Measurements from ENCODE around the gene RFXANK.
A peak's percentile ranks its signal among the peaks of the same experiment; 100 is the strongest.

The RFXANK gene

GRCh38 chr19:19155495-19156219 lies 36.4 kb upstream of the RFXANK start:
- Histone ChIP-seq H3K4me3 (ENCODE audit: low read length) (peak overlapping the region; percentile 29), H3K4me2 (ENCODE audit: low read length) (peak overlapping the region; percentile 63)

GRCh38 chr19:19157808-19158207 lies 34.2 kb upstream of the RFXANK start:
- H3K9ac ChIP-seq (ENCODE audit: low read length), result no peak overlapping the region
- H4K20me1 ChIP-seq (ENCODE audit: insufficient read depth, low read length), result no peaks in the 10 kb centered on the region
- peaks cover 78% of the 10 kb centered on the region for H3K4me1 ChIP-seq (ENCODE audit: low read length)
- H3K27ac ChIP-seq (ENCODE audit: low read length), result peak overlapping the region; percentile 60
- H3K4me2 ChIP-seq (ENCODE audit: low read length), result peak overlapping the region; percentile 32
- TF ChIP-seq CTCF (IDR thresholded peaks at IDR 0.05; ENCODE audit: low read depth, low read length) (no peak), EZH2phosphoT487 (IDR thresholded peaks at IDR 0.05; ENCODE audit: low read depth) (no peak)
- H3K36me3 ChIP-seq (replicated peaks; ENCODE audit: low read depth, low read length), result peaks cover 12% of the 10 kb centered on the region
- no peak overlapping the region for H3K4me3 ChIP-seq (ENCODE audit: low read length)
- no peaks in the 10 kb centered on the region for H3K27me3 ChIP-seq (ENCODE audit: low read depth, low read length)
- peaks cover 8% of the 10 kb centered on the region; the same call in 1 of the 2 replicates for H3K79me2 ChIP-seq (ENCODE audit: low read length)
- no peaks in the 10 kb centered on the region for H3K9me3 ChIP-seq (ENCODE audit: insufficient read depth, low read length)
- no peak overlapping the region for H2AFZ ChIP-seq (ENCODE audit: low read depth, low read length)

More at GRCh38 chr19:19155495-19156219, 36.4 kb upstream of the RFXANK start:
- Histone ChIP-seq H3K4me1 (ENCODE audit: low read length) (peaks cover 87% of the 10 kb centered on the region), H3K27me3 (ENCODE audit: low read depth, low read length) (no peaks in the 10 kb centered on the region), H4K20me1 (ENCODE audit: insufficient read depth, low read length) (no peaks in the 10 kb centered on the region), H3K9ac (ENCODE audit: low read length) (peak overlapping the region; percentile 50), H3K9me3 (ENCODE audit: insufficient read depth, low read length) (no peaks in the 10 kb centered on the region), H2AFZ (ENCODE audit: low read depth, low read length) (no peak overlapping the region), H3K27ac (ENCODE audit: low read length) (peak overlapping the region; percentile 81), H3K79me2 (ENCODE audit: low read length) (no peaks in the 10 kb centered on the region; the same call in 1 of the 2 replicates), H3K36me3 (replicated peaks; ENCODE audit: low read depth, low read length) (peaks cover 12% of the 10 kb centered on the region)
- TF ChIP-seq CTCF (IDR thresholded peaks at IDR 0.05; ENCODE audit: low read depth, low read length) (no peak), EZH2phosphoT487 (IDR thresholded peaks at IDR 0.05; ENCODE audit: low read depth) (no peak)

- H3K4me1 ChIP-seq (ENCODE audit: low read length), result peaks cover 73% of the 10 kb centered on the region
- no peaks in the 10 kb centered on the region for H4K20me1 ChIP-seq (ENCODE audit: insufficient read depth, low read length)
- no peak overlapping the region for H2AFZ ChIP-seq (ENCODE audit: low read depth, low read length)
- peak overlapping the region; percentile 3; the same call in 1 of the 2 replicates for H3K4me3 ChIP-seq (ENCODE audit: low read length)
- H3K27me3 ChIP-seq (ENCODE audit: low read depth, low read length), result no peaks in the 10 kb centered on the region
- peaks cover 11% of the 10 kb centered on the region for H3K36me3 ChIP-seq (replicated peaks; ENCODE audit: low read depth, low read length)
- H3K4me2 ChIP-seq (ENCODE audit: low read length), result peak overlapping the region; percentile 85
- peak overlapping the region; percentile 85 for H3K27ac ChIP-seq (ENCODE audit: low read length)
- no peaks in the 10 kb centered on the region for H3K9me3 ChIP-seq (ENCODE audit: insufficient read depth, low read length)
- TF ChIP-seq EZH2phosphoT487 (IDR thresholded peaks at IDR 0.05; ENCODE audit: low read depth) (no peak), CTCF (IDR thresholded peaks at IDR 0.05; ENCODE audit: low read depth, low read length) (no peak)
- peak overlapping the region; percentile 54; the same call in 1 of the 2 replicates for H3K9ac ChIP-seq (ENCODE audit: low read length)
- H3K79me2 ChIP-seq (ENCODE audit: low read length), result peaks cover 8% of the 10 kb centered on the region; the same call in 1 of the 2 replicates
Measured at GRCh38 chr19:19159534-19159933, 32.5 kb upstream of the RFXANK start.

GRCh38 chr19:19160461-19161035 lies 31.5 kb upstream of the RFXANK start:
- H3K9ac ChIP-seq (ENCODE audit: low read length), result peak overlapping the region; percentile 74

More at GRCh38 chr19:19160461-19161035, 31.5 kb upstream of the RFXANK start:
- Histone ChIP-seq H2AFZ (ENCODE audit: low read depth, low read length) (no peak overlapping the region), H3K9me3 (ENCODE audit: insufficient read depth, low read length) (no peaks in the 10 kb centered on the region), H3K27me3 (ENCODE audit: low read depth, low read length) (no peaks in the 10 kb centered on the region), H3K4me3 (ENCODE audit: low read length) (peak overlapping the region; percentile 67), H3K4me2 (ENCODE audit: low read length) (peak overlapping the region; percentile 85), H3K79me2 (ENCODE audit: low read length) (peaks cover 8% of the 10 kb centered on the region; the same call in 1 of the 2 replicates), H3K36me3 (replicated peaks; ENCODE audit: low read depth, low read length) (peaks cover 10% of the 10 kb centered on the region), H3K27ac (ENCODE audit: low read length) (peak overlapping the region; percentile 85), H4K20me1 (ENCODE audit: insufficient read depth, low read length) (no peaks in the 10 kb centered on the region; the same call in 1 of the 2 replicates), H3K4me1 (ENCODE audit: low read length) (peaks cover 62% of the 10 kb centered on the region)
- TF ChIP-seq EZH2phosphoT487 (IDR thresholded peaks at IDR 0.05; ENCODE audit: low read depth) (no peak), CTCF (IDR thresholded peaks at IDR 0.05; ENCODE audit: low read depth, low read length) (no peak)

All from OCI-LY3 (cell line).